Ovary (tissue), 3 donors: ENCODE measurements around the gene LRRC27.
"Not testable (repeated sequence)": the region's sequence is repeated elsewhere in the genome, so short reads cannot be mapped to it uniquely, and the experiment has no call there.

Source experiments
- EP300 ChIP-seq: sonication (generic); formaldehyde crosslinking; IDR thresholded peaks from one replicate; pipeline ENCODE4 v1.6.1; 2017; ENCODE audit warnings: antibody characterized with exemption
- POLR2A ChIP-seq: fragments of 450-650 bp; IDR thresholded peaks from one replicate; pipeline ENCODE4 v1.6.1; 2017; ENCODE audit warnings: antibody characterized with exemption, mild to moderate bottlenecking, moderate library complexity
- TF ChIP-seq, protein P1 (sequence below), 3 donors: fragments of 450-650 bp in 2 of 3; fragments of 200-600 bp in 1 of 3; IDR thresholded peaks; one replicate each; pipeline versions ENCODE4 v1.5.1 to v1.8.0; 2016 to 2022; ENCODE audit warnings: antibody characterized with exemption in 3 of 3, mild to moderate bottlenecking in 1 of 3
- donor health status: DM: no; HTN: no; CAD: no.

DNA sequence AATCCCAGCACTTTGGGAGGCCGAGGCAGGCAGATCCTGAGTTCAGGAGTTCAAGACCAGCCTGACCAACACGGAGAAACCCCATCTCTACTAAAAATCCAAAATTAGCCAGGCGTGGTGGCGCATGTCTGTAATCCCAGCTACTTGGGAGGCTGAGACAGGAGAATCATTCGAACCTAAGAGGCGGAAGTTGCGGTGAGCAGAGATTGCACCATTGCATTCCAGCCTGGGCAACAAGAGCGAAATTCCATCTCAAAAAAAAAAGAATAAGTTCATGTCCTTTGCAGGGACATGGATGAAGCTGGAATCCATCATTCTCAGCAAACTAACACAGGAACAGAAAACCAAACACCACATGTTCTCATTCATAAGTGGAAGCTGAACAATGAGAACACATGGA is 17.1 kb upstream of the LRRC27 start:
- TF ChIP-seq, protein P1, sequence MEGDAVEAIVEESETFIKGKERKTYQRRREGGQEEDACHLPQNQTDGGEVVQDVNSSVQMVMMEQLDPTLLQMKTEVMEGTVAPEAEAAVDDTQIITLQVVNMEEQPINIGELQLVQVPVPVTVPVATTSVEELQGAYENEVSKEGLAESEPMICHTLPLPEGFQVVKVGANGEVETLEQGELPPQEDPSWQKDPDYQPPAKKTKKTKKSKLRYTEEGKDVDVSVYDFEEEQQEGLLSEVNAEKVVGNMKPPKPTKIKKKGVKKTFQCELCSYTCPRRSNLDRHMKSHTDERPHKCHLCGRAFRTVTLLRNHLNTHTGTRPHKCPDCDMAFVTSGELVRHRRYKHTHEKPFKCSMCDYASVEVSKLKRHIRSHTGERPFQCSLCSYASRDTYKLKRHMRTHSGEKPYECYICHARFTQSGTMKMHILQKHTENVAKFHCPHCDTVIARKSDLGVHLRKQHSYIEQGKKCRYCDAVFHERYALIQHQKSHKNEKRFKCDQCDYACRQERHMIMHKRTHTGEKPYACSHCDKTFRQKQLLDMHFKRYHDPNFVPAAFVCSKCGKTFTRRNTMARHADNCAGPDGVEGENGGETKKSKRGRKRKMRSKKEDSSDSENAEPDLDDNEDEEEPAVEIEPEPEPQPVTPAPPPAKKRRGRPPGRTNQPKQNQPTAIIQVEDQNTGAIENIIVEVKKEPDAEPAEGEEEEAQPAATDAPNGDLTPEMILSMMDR (IDR thresholded peaks at IDR 0.05), result not testable (repeated sequence)
- TF ChIP-seq POLR2A, EP300: not testable (repeated sequence)
